ENCODE results near the gene SPNS2.

GRCh38 chr17:4538236-4539002 is 39.7 kb downstream of the SPNS2 start:
- TF ChIP-seq CTCF (conservative IDR thresholded peaks at IDR 0.05; ENCODE audit: low read length), result no peak
- TF ChIP-seq EZH2phosphoT487 (IDR thresholded peaks at IDR 0.05; ENCODE audit: borderline replicate concordance), result no peak
